Caco-2 (cell line): ENCODE results near the gene KIF16B. TPM values are rescaled to one million over a fixed set of nuclear protein-coding genes. Genes with fewer than 3 reads are reported as not detected.

ENCODE experiments used
- BruUV-seq: library from RNA; stranded (reverse); fragments of 400-500 nt; replicated peaks from 2 replicates; lab custom pipeline; 2021; lab: Mats Ljungman, UMichigan
- CTCF ChIA-PET: fragments of 300-600 bp; sonication (Branson Sonifier 250); formaldehyde crosslinking; loops from one replicate; lab custom pipeline; 2022; ENCODE audit warnings: antibody characterized with exemption; lab: Charles Lee
- POLR2A ChIA-PET: fragments of 300-600 bp; sonication (Branson Sonifier 250); formaldehyde crosslinking; loops from one replicate; lab custom pipeline; 2022; ENCODE audit warnings: antibody characterized with exemption; lab: Charles Lee
- DNase-seq, 2 experiments: peaks; one replicate each; pipeline versions ENCODE4 v3.0.0 to v3.0.0-alpha.2; 2020 to 2022
- H3K27me3 ChIP-seq: replicated peaks from 2 replicates; pipeline ENCODE4 v1.6.0; 2011; ENCODE audit warnings: low read length; ENCODE audit not compliant: control insufficient read depth, insufficient read depth
- H3K36me3 ChIP-seq: 2 replicates; pipeline ENCODE4 v1.5.1; 2011; ENCODE audit warnings: low read length; ENCODE audit not compliant: control insufficient read depth, insufficient read depth
- H3K4me1 ChIP-seq: fragments of 250-450 bp; sonication (Bioruptor Pico); 2 replicates; pipeline ENCODE4 v1.5.1; 2020; ENCODE audit warnings: mild to moderate bottlenecking
- H3K4me3 ChIP-seq: 2 replicates; pipeline ENCODE4 v1.5.1; 2011; ENCODE audit warnings: low read depth, mild to moderate bottlenecking, control low read depth, low read length
- H3K9me3 ChIP-seq: fragments of 250-450 bp; sonication (Bioruptor Pico); 2 replicates; pipeline ENCODE4 v1.5.1; 2020; ENCODE audit warnings: mild to moderate bottlenecking, moderate library complexity
- H3K27ac Mint-ChIP-seq: one replicate; pipeline ENCODE4 v1.8.0; 2022; ENCODE audit warnings: mixed read lengths; ENCODE audit not compliant: unreplicated experiment
- H3K27me3 Mint-ChIP-seq: one replicate; pipeline ENCODE4 v1.8.0; 2022; ENCODE audit warnings: mixed read lengths; ENCODE audit not compliant: insufficient read depth, unreplicated experiment
- H3K36me3 Mint-ChIP-seq: one replicate; pipeline ENCODE4 v1.8.0; 2022; ENCODE audit warnings: mild to moderate bottlenecking, mixed read lengths; ENCODE audit not compliant: insufficient read depth, unreplicated experiment
- H3K4me1 Mint-ChIP-seq: one replicate; pipeline ENCODE4 v1.8.0; 2022; ENCODE audit warnings: low read depth, mixed read lengths; ENCODE audit not compliant: unreplicated experiment
- H3K4me3 Mint-ChIP-seq: one replicate; pipeline ENCODE4 v1.8.0; 2022; ENCODE audit warnings: mild to moderate bottlenecking, moderate library complexity, mixed read lengths; ENCODE audit not compliant: unreplicated experiment
- H3K9me3 Mint-ChIP-seq: one replicate; pipeline ENCODE4 v1.8.0; 2022; ENCODE audit warnings: mixed read lengths; ENCODE audit not compliant: unreplicated experiment
- CTCF ChIP-seq, 2 experiments: fragments of 200-600 bp in 1 of 2; IDR thresholded peaks; 1 replicate in 1 of 2; 2 replicates in 1 of 2; pipeline versions ENCODE4 v1.5.1 to v1.8.0; 2011 to 2022; ENCODE audit warnings: antibody characterized with exemption in 1 of 2, control low read depth in 1 of 2, inconsistent platforms in 1 of 2, low read depth in 1 of 2, low read length in 1 of 2, mild to moderate bottlenecking in 1 of 2, moderate library complexity in 1 of 2; ENCODE audit not compliant: insufficient read depth in 1 of 2, severe bottlenecking in 1 of 2, unreplicated experiment in 1 of 2
- intact Hi-C: fragments of 100-400 bp; cut with micrococcal nuclease; formaldehyde crosslinking; loops from one replicate; pipeline ENCODE4 v1.10.0; 2022; ENCODE audit not compliant: unreplicated experiment
- total RNA-seq: library from RNA; stranded (reverse); gene quantifications from 2 replicates; pipeline ENCODE4 v1.2.3, GENCODE V29; 2022

Gene KIF16B
- total RNA-seq, 1 experiment from 2014 or later = 11.3 TPM

GRCh38 chr20:16544949-16545348, 28.3 kb downstream of the KIF16B start:
- no peaks in the 10 kb centered on the region; the same call in 1 of the 2 replicates for H3K36me3 ChIP-seq
- no peak overlapping the region for H3K27ac Mint-ChIP-seq
- H3K4me3 Mint-ChIP-seq = no peak overlapping the region
- H3K36me3 Mint-ChIP-seq = no peaks in the 10 kb centered on the region
- no peaks in the 10 kb centered on the region for H3K27me3 Mint-ChIP-seq
- no peaks in the 10 kb centered on the region for H3K27me3 ChIP-seq
- CTCF ChIA-PET = no interaction called here
- H3K9me3 Mint-ChIP-seq = no peaks in the 10 kb centered on the region
- intact Hi-C loops = no loop called here
- H3K4me1 ChIP-seq = no peaks in the 10 kb centered on the region
- DNase-seq = no peak
- H3K4me1 Mint-ChIP-seq = peaks cover 7% of the 10 kb centered on the region
- no peak overlapping the region for H3K4me3 ChIP-seq
- no peaks in the 10 kb centered on the region for H3K9me3 ChIP-seq
- no peak for TF ChIP-seq CTCF (IDR thresholded peaks at IDR 0.05; ENCODE audit: insufficient read depth in 1 of 2, low read depth in 1 of 2, low read length in 1 of 2, severe bottlenecking in 1 of 2, unreplicated experiment in 1 of 2)
- BruUV-seq = no TSS peak
- POLR2A ChIA-PET = no interaction called here

DNA sequence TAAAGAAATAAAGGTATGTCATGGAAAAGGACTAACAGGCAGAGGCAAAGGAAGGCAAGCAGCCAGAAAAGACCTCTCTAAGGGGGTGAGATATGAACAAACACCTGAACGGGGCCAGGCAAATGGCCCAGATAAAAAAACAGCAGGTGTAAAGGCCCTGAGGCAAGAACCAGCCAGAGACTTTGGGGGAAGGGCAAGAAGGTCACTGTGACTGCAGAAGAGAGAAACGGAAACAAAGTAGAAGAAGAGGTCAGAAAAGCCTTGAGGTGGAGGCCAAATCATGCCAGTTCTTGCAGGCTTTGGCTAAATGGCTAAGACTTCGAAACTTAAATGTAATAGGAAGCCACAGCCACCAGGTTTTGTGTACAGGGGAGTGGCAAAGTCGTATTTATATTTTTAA, 30.8 kb downstream of the KIF16B start:
- Mint-ChIP-seq H3K27me3 (no peaks in the 10 kb centered on the region), H3K4me1 (peaks cover 14% of the 10 kb centered on the region), H3K27ac (no peak overlapping the region), H3K4me3 (no peak overlapping the region), H3K9me3 (no peaks in the 10 kb centered on the region), H3K36me3 (no peaks in the 10 kb centered on the region)
- Histone ChIP-seq H3K4me3 (no peak overlapping the region), H3K27me3 (no peaks in the 10 kb centered on the region), H3K9me3 (no peaks in the 10 kb centered on the region), H3K4me1 (no peaks in the 10 kb centered on the region), H3K36me3 (no peaks in the 10 kb centered on the region; the same call in 1 of the 2 replicates)
- no peak for DNase-seq
- intact Hi-C loops = no loop called here
- BruUV-seq = no TSS peak
- no peak for TF ChIP-seq CTCF (IDR thresholded peaks at IDR 0.05; ENCODE audit: insufficient read depth in 1 of 2, low read depth in 1 of 2, low read length in 1 of 2, severe bottlenecking in 1 of 2, unreplicated experiment in 1 of 2)
- POLR2A ChIA-PET = no interaction called here
- CTCF ChIA-PET = no interaction called here

DNA sequence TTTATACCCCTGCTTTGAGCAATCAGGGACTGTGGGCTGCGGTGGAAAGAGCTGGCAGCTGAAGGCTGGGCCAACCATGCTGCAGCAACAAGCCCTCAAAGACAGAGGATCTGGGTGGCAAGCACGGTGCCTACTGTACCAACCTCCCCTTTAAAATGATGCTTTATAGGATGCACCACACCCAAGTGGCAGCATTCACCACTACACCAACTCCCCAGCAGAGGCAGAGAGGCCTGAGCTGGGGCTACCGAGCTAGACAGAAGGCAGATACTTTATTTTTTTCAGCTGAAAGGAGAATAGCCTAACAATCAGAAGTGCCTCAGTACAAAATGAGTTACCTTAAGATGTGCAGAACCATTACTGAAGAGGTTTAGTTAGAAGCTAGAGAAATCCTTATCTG, 31.4 kb downstream of the KIF16B start:
- BruUV-seq = no TSS peak
- POLR2A ChIA-PET = no interaction called here
- CTCF ChIA-PET = no interaction called here
- H3K4me3 Mint-ChIP-seq = no peak overlapping the region
- no peak overlapping the region for H3K27ac Mint-ChIP-seq
- no peaks in the 10 kb centered on the region for H3K27me3 Mint-ChIP-seq
- H3K4me1 Mint-ChIP-seq = peaks cover 14% of the 10 kb centered on the region
- intact Hi-C loops = no loop called here
- H3K36me3 Mint-ChIP-seq = no peaks in the 10 kb centered on the region
- Histone ChIP-seq H3K4me1 (no peaks in the 10 kb centered on the region), H3K9me3 (no peaks in the 10 kb centered on the region), H3K27me3 (no peaks in the 10 kb centered on the region), H3K36me3 (no peaks in the 10 kb centered on the region; the same call in 1 of the 2 replicates), H3K4me3 (no peak overlapping the region)
- DNase-seq = no peak
- no peak for TF ChIP-seq CTCF (IDR thresholded peaks at IDR 0.05; ENCODE audit: insufficient read depth in 1 of 2, low read depth in 1 of 2, low read length in 1 of 2, severe bottlenecking in 1 of 2, unreplicated experiment in 1 of 2)
- no peaks in the 10 kb centered on the region for H3K9me3 Mint-ChIP-seq
